IMR-90 (cell line): ENCODE results near the gene CASP2. TPM values are rescaled to one million over a fixed set of nuclear protein-coding genes. Genes with fewer than 3 reads are reported as not detected.

ENCODE experiments used
- ATAC-seq: fragments of 200-7000 bp; cut with Tn5 transposase; 2 replicates; pipeline ENCODE4 v1.9.1; 2020; ENCODE audit warnings: low read depth, mild to moderate bottlenecking, moderate library complexity
- BruUV-seq: library from RNA; stranded (reverse); fragments of 400-500 nt; replicated peaks from 2 replicates; lab custom pipeline; 2021; lab: Mats Ljungman, UMichigan
- CTCF ChIA-PET: fragments of 300-600 bp; formaldehyde crosslinking; extraction: SDS; loops from one replicate; lab custom pipeline; 2021; ENCODE audit warnings: antibody characterized with exemption; lab: Yijun Ruan, JAX
- POLR2A ChIA-PET: fragments of 300-600 bp; sonication (Branson Sonifier 250); formaldehyde crosslinking; loops from one replicate; lab custom pipeline; 2022; ENCODE audit warnings: antibody characterized with exemption; ENCODE audit not compliant: unreplicated experiment; lab: Charles Lee
- DNase-seq: peaks from one replicate; pipeline ENCODE4 v3.0.0; 2013
- H2AFZ ChIP-seq: replicated peaks from 2 replicates; pipeline ENCODE3; 2013; ENCODE audit warnings: low read length, mild to moderate bottlenecking; ENCODE audit not compliant: poor library complexity
- H2AK5ac ChIP-seq: 2 replicates; pipeline ENCODE4 v1.6.1; 2013; ENCODE audit warnings: low read depth, low read length, inconsistent platforms
- H2AK9ac ChIP-seq: replicated peaks from 2 replicates; pipeline ENCODE3; 2013; ENCODE audit warnings: mild to moderate bottlenecking, low read depth, low read length, moderate library complexity; ENCODE audit not compliant: poor library complexity
- H2BK120ac ChIP-seq: 2 replicates; pipeline ENCODE4 v1.6.1; 2013; ENCODE audit warnings: low read depth, low read length, inconsistent platforms
- H2BK15ac ChIP-seq: 3 replicates; pipeline ENCODE4 v1.6.1; 2013; ENCODE audit warnings: low read depth, low read length, inconsistent platforms
- H2BK20ac ChIP-seq: 2 replicates; pipeline ENCODE4 v1.6.1; 2013; ENCODE audit warnings: low read depth, mild to moderate bottlenecking, inconsistent platforms, low read length, moderate library complexity
- H2BK5ac ChIP-seq: 2 replicates; pipeline ENCODE4 v1.6.1; 2013; ENCODE audit warnings: mild to moderate bottlenecking, low read depth, low read length, inconsistent platforms; ENCODE audit not compliant: poor library complexity, severe bottlenecking
- H3K14ac ChIP-seq: replicated peaks from 2 replicates; pipeline ENCODE4 v1.6.1; 2013; ENCODE audit warnings: low read depth, low read length, inconsistent platforms
- H3K18ac ChIP-seq: 2 replicates; pipeline ENCODE4 v1.6.1; 2013; ENCODE audit warnings: low read depth, low read length, control low read depth
- H3K23ac ChIP-seq: 2 replicates; pipeline ENCODE4 v1.6.1; 2013; ENCODE audit warnings: low read depth, low read length, inconsistent platforms
- H3K27ac ChIP-seq: 2 replicates; pipeline ENCODE4 v1.5.1; 2013; ENCODE audit warnings: mild to moderate bottlenecking, control low read depth, low read length; ENCODE audit not compliant: insufficient read depth
- H3K27me3 ChIP-seq: 2 replicates; pipeline ENCODE4 v1.6.1; 2013; ENCODE audit warnings: low read length; ENCODE audit not compliant: control insufficient read depth, insufficient read depth
- H3K36me3 ChIP-seq: 2 replicates; pipeline ENCODE4 v1.6.1; 2013; ENCODE audit warnings: low read length, mixed read lengths; ENCODE audit not compliant: control insufficient read depth, insufficient read depth
- H3K4ac ChIP-seq: 2 replicates; pipeline ENCODE4 v1.6.1; 2013; ENCODE audit warnings: low read depth, low read length, inconsistent platforms
- H3K4me1 ChIP-seq: 2 replicates; pipeline ENCODE4 v1.6.1; 2013; ENCODE audit warnings: low read length, mixed read lengths; ENCODE audit not compliant: control insufficient read depth, insufficient read depth
- H3K4me2 ChIP-seq: 2 replicates; pipeline ENCODE4 v1.6.1; 2013; ENCODE audit warnings: low read depth, mild to moderate bottlenecking, control low read depth, low read length, moderate library complexity
- H3K4me3 ChIP-seq: 2 replicates; pipeline ENCODE4 v1.5.1; 2013; ENCODE audit warnings: low read depth, mild to moderate bottlenecking, control low read depth, low read length, moderate library complexity; ENCODE audit not compliant: insufficient read depth
- H3K56ac ChIP-seq: 2 replicates; pipeline ENCODE4 v1.6.1; 2013; ENCODE audit warnings: low read length, inconsistent platforms; ENCODE audit not compliant: insufficient read depth; ENCODE audit errors: extremely low read depth
- H3K79me1 ChIP-seq, 2 experiments: 2 replicates each; pipeline ENCODE4 v1.6.1; 2013; ENCODE audit warnings: low read length in 2 of 2, inconsistent platforms in 1 of 2, low read depth in 1 of 2
- H3K9ac ChIP-seq: 2 replicates; pipeline ENCODE4 v1.6.1; 2013; ENCODE audit warnings: low read depth, low read length, control low read depth
- H3K9me1 ChIP-seq: 2 replicates; pipeline ENCODE4 v1.6.1; 2013; ENCODE audit warnings: low read length, inconsistent platforms; ENCODE audit not compliant: insufficient read depth
- H3K9me3 ChIP-seq: 2 replicates; pipeline ENCODE4 v1.6.1; 2013; ENCODE audit warnings: low read length; ENCODE audit not compliant: control insufficient read depth, insufficient read depth
- H4K20me1 ChIP-seq: 2 replicates; pipeline ENCODE4 v1.6.1; 2013; ENCODE audit warnings: low read length, inconsistent platforms; ENCODE audit not compliant: insufficient read depth
- H4K5ac ChIP-seq: 2 replicates; pipeline ENCODE4 v1.6.1; 2013; ENCODE audit warnings: mild to moderate bottlenecking, low read depth, low read length, control low read depth
- H4K8ac ChIP-seq, 2 experiments: 2 replicates each; pipeline ENCODE4 v1.6.1; 2013; ENCODE audit warnings: low read depth in 2 of 2, low read length in 2 of 2, control low read depth in 1 of 2, inconsistent platforms in 1 of 2
- H4K91ac ChIP-seq: 2 replicates; pipeline ENCODE4 v1.6.1; 2013; ENCODE audit warnings: low read depth, low read length, inconsistent platforms; ENCODE audit not compliant: insufficient read depth
- BHLHE40 ChIP-seq: fragments of 150-350 bp; IDR thresholded peaks from 2 replicates; pipeline ENCODE4 v1.6.1; 2016; ENCODE audit warnings: mild to moderate bottlenecking, low read depth, low read length
- CEBPB ChIP-seq: IDR thresholded peaks from 2 replicates; pipeline ENCODE4 v1.6.1; 2012; ENCODE audit warnings: low read depth, low read length, improper control_type of control experiment
- CHD1 ChIP-seq: IDR thresholded peaks from 2 replicates; pipeline ENCODE4 v1.6.1; 2012; ENCODE audit warnings: low read depth, low read length, improper control_type of control experiment
- CTCF ChIP-seq: conservative IDR thresholded peaks from 2 replicates; pipeline ENCODE4 v1.5.1; 2012; ENCODE audit warnings: mild to moderate bottlenecking, low read depth, low read length, improper control_type of control experiment
- ELK1 ChIP-seq: fragments of 150-350 bp; IDR thresholded peaks from 2 replicates; pipeline ENCODE4 v1.6.1; 2016; ENCODE audit warnings: low read depth, mild to moderate bottlenecking, low read length, moderate library complexity, borderline replicate concordance
- FOS ChIP-seq: fragments of 150-350 bp; IDR thresholded peaks from 2 replicates; pipeline ENCODE4 v1.6.1; 2016; ENCODE audit warnings: low read depth, low read length
- MAFK ChIP-seq: IDR thresholded peaks from 2 replicates; pipeline ENCODE4 v1.6.1; 2012; ENCODE audit warnings: low read depth, low read length, improper control_type of control experiment
- MAZ ChIP-seq: IDR thresholded peaks from 2 replicates; pipeline ENCODE4 v1.6.1; 2012; ENCODE audit warnings: low read depth, mild to moderate bottlenecking, low read length, improper control_type of control experiment, moderate library complexity, borderline replicate concordance
- MXI1 ChIP-seq: IDR thresholded peaks from 2 replicates; pipeline ENCODE4 v1.6.1; 2012; ENCODE audit warnings: low read depth, mild to moderate bottlenecking, low read length, moderate library complexity, borderline replicate concordance
- NFE2L2 ChIP-seq: fragments of 150-350 bp; IDR thresholded peaks from 2 replicates; pipeline ENCODE4 v1.6.1; 2016; ENCODE audit warnings: low read depth, mild to moderate bottlenecking, low read length
- POLR2A ChIP-seq: IDR thresholded peaks from 2 replicates; pipeline ENCODE4 v1.6.1; 2012; ENCODE audit warnings: mild to moderate bottlenecking, low read depth, low read length
- RAD21 ChIP-seq: IDR thresholded peaks from 2 replicates; pipeline ENCODE4 v1.6.1; 2012; ENCODE audit warnings: low read length, improper control_type of control experiment
- RCOR1 ChIP-seq: IDR thresholded peaks from 2 replicates; pipeline ENCODE4 v1.6.1; 2012; ENCODE audit warnings: mild to moderate bottlenecking, low read length, improper control_type of control experiment; ENCODE audit not compliant: insufficient replicate concordance
- RFX5 ChIP-seq: IDR thresholded peaks from 2 replicates; pipeline ENCODE4 v1.8.0; 2012; ENCODE audit warnings: low read depth, mild to moderate bottlenecking, low read length, moderate library complexity
- SMC3 ChIP-seq: fragments of 150-350 bp; IDR thresholded peaks from 2 replicates; pipeline ENCODE4 v1.6.1; 2016; ENCODE audit warnings: low read depth, mild to moderate bottlenecking, antibody characterized with exemption, low read length, moderate library complexity
- USF2 ChIP-seq: fragments of 150-350 bp; IDR thresholded peaks from 2 replicates; pipeline ENCODE4 v1.6.1; 2017; ENCODE audit warnings: mild to moderate bottlenecking, antibody characterized with exemption, low read length, low read depth
- WGBS, 2 experiments: methylation state at CpG; one replicate each; pipeline versions ENCODE4 v1.1.5 to v1.1.7; 2013; ENCODE audit warnings: missing lambda C conversion rate in 2 of 2; ENCODE audit not compliant: insufficient read length in 1 of 2; ENCODE audit errors: extremely low coverage in 2 of 2; 5-methylcytosine and 5-hydroxymethylcytosine counted together
- dilution Hi-C: fragments of 300-500 bp; cut with HindIII; formaldehyde crosslinking; loops from one replicate; pipeline ENCODE4 v1.14.3; 2018; ENCODE audit warnings: low sequenced_read_pairs; ENCODE audit not compliant: unreplicated experiment
- in situ Hi-C: fragments of 300-500 bp; cut with MboI; formaldehyde crosslinking; loops from 3 replicates; pipeline ENCODE4 v1.14.3; 2019; ENCODE audit warnings: low sequenced_read_pairs, inconsistent platforms, mixed read lengths
- intact Hi-C: fragments of 100-400 bp; cut with micrococcal nuclease; formaldehyde crosslinking; loops from 2 replicates; pipeline ENCODE4 v1.10.0; 2022
- polyA plus RNA-seq, 3 experiments: library from polyadenylated mRNA; depleted of rRNA; stranded (reverse); fragments of >200 nt; gene quantifications; 2 replicates each; pipeline ENCODE4 v1.2.3, GENCODE V29; 2012; ENCODE audit warnings: low replicate concordance in 1 of 3
- total RNA-seq: library from RNA; depleted of rRNA; stranded (reverse); fragments of >200 nt; gene quantifications from 2 replicates; pipeline ENCODE4 v1.2.3, GENCODE V29; 2012

CASP2 gene
- total and polyA plus RNA-seq, 2 of the 4 experiments (the other 2 are of a cell fraction): 15.4 to 25.6 TPM

GRCh38 chr7:143250822-143251221 is 37.3 kb upstream of the CASP2 start:
- dilution Hi-C loops: no loop called here
- no CpG with 5 or more reads among the region's 1 CpG for WGBS, 2 experiments
- Histone ChIP-seq H2AK5ac (no peak overlapping the region), H2BK15ac (no peak overlapping the region), H2BK120ac (no peak overlapping the region), H3K14ac (no peak overlapping the region), H3K4ac (no peak overlapping the region), H2BK20ac (no peak overlapping the region), H3K36me3 (no peaks in the 10 kb centered on the region), H3K4me1 (no peaks in the 10 kb centered on the region), H4K20me1 (no peaks in the 10 kb centered on the region), H2AFZ (no peak overlapping the region), H4K8ac (no peak overlapping the region), H3K9me1 (no peaks in the 10 kb centered on the region), H4K91ac (no peak overlapping the region), H3K23ac (no peak overlapping the region), H3K27ac (no peak overlapping the region), H3K56ac (no peak overlapping the region), H3K79me1 (no peaks in the 10 kb centered on the region), H3K4me2 (no peak overlapping the region), H3K9ac (no peak overlapping the region), H4K5ac (no peak overlapping the region), H3K4me3 (no peak overlapping the region), H3K27me3 (peaks cover 7% of the 10 kb centered on the region), H2AK9ac (no peak overlapping the region), H3K9me3 (no peaks in the 10 kb centered on the region), H2BK5ac (no peak overlapping the region), H3K18ac (no peak overlapping the region)
- no TSS peak for BruUV-seq
- intact Hi-C loops: no loop called here
- ATAC-seq: no peak
- ChIA-PET CTCF (no interaction called here), POLR2A (no interaction called here)
- in situ Hi-C loops: no loop called here
- DNase-seq: no peak
- no peak for TF ChIP-seq MAFK
- TF ChIP-seq CTCF: no peak
- no peak for TF ChIP-seq RCOR1
- no peak for TF ChIP-seq BHLHE40
- TF ChIP-seq NFE2L2: no peak
- TF ChIP-seq MXI1: no peak
- TF ChIP-seq CHD1: no peak
- TF ChIP-seq RFX5: no peak
- TF ChIP-seq ELK1: no peak
- no peak for TF ChIP-seq RAD21
- no peak for TF ChIP-seq FOS
- no peak for TF ChIP-seq MAZ
- no peak for TF ChIP-seq SMC3
- no peak for TF ChIP-seq USF2
- TF ChIP-seq CEBPB: no peak
- TF ChIP-seq POLR2A: no peak
